DND-41 (cell line): Measurements from ENCODE around the gene POC1B.

ENCODE experiments used
- ATAC-seq: fragments of 200-7000 bp; cut with Tn5 transposase; 3 replicates; pipeline ENCODE4 v1.9.1; 2021; ENCODE audit warnings: low read depth; ENCODE audit not compliant: insufficient read depth
- DNase-seq: peaks from one replicate; pipeline ENCODE4 v3.0.0-alpha.2; 2020
- H2AFZ ChIP-seq: 2 replicates; pipeline ENCODE4 v1.6.0; 2012; ENCODE audit warnings: low read depth, low read length
- H3K27ac ChIP-seq: 2 replicates; pipeline ENCODE4 v1.5.1; 2012; ENCODE audit warnings: low read length, inconsistent platforms
- H3K27me3 ChIP-seq: fragments of 200-600 bp; sonication (generic); 2 replicates; pipeline ENCODE4 v1.6.0; 2012; ENCODE audit warnings: low read length, mild to moderate bottlenecking, inconsistent platforms; ENCODE audit not compliant: insufficient read depth, poor library complexity
- H3K36me3 ChIP-seq: 2 replicates; pipeline ENCODE4 v1.5.1; 2012; ENCODE audit warnings: low read length, inconsistent platforms; ENCODE audit not compliant: insufficient read depth
- H3K4me1 ChIP-seq: 2 replicates; pipeline ENCODE4 v1.5.1; 2012; ENCODE audit warnings: mild to moderate bottlenecking, low read length; ENCODE audit not compliant: insufficient read depth
- H3K4me2 ChIP-seq: 2 replicates; pipeline ENCODE4 v1.6.0; 2012; ENCODE audit warnings: mild to moderate bottlenecking, moderate library complexity, low read length, inconsistent platforms; ENCODE audit not compliant: insufficient read depth
- H3K4me3 ChIP-seq, 2 experiments: fragments of 200-600 bp in 1 of 2; shearing (Covaris generic) in 1 of 2; 2 replicates each; pipeline ENCODE4 v1.5.1; 2012 to 2016; ENCODE audit warnings: inconsistent platforms in 2 of 2, low read length in 2 of 2, mild to moderate bottlenecking in 2 of 2, low read depth in 1 of 2, moderate library complexity in 1 of 2
- H3K79me2 ChIP-seq: 2 replicates; pipeline ENCODE4 v1.6.0; 2012; ENCODE audit warnings: low read length, inconsistent platforms; ENCODE audit not compliant: insufficient read depth
- H3K9ac ChIP-seq: 2 replicates; pipeline ENCODE4 v1.6.0; 2012; ENCODE audit warnings: low read depth, mild to moderate bottlenecking, inconsistent platforms, low read length, moderate library complexity
- H3K9me3 ChIP-seq: 2 replicates; pipeline ENCODE4 v1.5.1; 2012; ENCODE audit warnings: low read length, moderate library complexity, mild to moderate bottlenecking, inconsistent platforms; ENCODE audit not compliant: insufficient read depth, severe bottlenecking
- H4K20me1 ChIP-seq: 2 replicates; pipeline ENCODE4 v1.6.0; 2012; ENCODE audit warnings: low read length; ENCODE audit not compliant: insufficient read depth
- EZH2 ChIP-seq: IDR thresholded peaks from 3 replicates; pipeline ENCODE4 v1.6.1; 2012; ENCODE audit warnings: borderline replicate concordance, low read depth, mild to moderate bottlenecking, moderate library complexity, low read length, inconsistent platforms; ENCODE audit not compliant: severe bottlenecking
- TF ChIP-seq, protein P1 (sequence below): IDR thresholded peaks from 2 replicates; pipeline ENCODE4 v1.5.1; 2012; ENCODE audit warnings: borderline replicate concordance, low read length, moderate library complexity, mild to moderate bottlenecking; ENCODE audit not compliant: poor library complexity, severe bottlenecking; ENCODE audit errors: extremely low read depth

POC1B gene

DNA sequence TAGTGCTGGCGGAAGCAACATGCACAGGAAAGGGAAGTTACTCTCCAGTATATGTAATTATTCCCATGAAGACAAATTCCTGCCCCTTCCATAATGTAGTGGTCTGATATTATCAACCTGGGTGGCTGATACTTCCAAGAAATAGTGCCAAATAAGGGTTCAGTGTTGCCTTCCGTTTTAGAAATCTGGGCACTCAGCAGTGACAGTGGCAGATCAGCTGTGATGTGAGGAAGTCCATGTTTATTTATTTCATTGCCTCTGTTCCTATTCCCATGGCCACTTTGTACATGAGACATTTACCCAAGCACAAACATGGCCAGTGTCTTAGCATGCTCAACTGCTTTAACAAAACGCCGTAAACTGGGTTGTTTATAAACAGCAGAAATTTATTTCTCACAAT lies 20.3 kb upstream of the POC1B start:
- Histone ChIP-seq H3K4me3 (no peak overlapping the region), H3K4me2 (no peak overlapping the region), H3K9me3 (no peaks in the 10 kb centered on the region), H3K27ac (no peak overlapping the region), H3K36me3 (no peaks in the 10 kb centered on the region), H3K9ac (no peak overlapping the region), H3K79me2 (no peaks in the 10 kb centered on the region), H3K27me3 (no peaks in the 10 kb centered on the region), H4K20me1 (no peaks in the 10 kb centered on the region), H2AFZ (no peak overlapping the region), H3K4me1 (no peaks in the 10 kb centered on the region)
- TF ChIP-seq, protein P1, sequence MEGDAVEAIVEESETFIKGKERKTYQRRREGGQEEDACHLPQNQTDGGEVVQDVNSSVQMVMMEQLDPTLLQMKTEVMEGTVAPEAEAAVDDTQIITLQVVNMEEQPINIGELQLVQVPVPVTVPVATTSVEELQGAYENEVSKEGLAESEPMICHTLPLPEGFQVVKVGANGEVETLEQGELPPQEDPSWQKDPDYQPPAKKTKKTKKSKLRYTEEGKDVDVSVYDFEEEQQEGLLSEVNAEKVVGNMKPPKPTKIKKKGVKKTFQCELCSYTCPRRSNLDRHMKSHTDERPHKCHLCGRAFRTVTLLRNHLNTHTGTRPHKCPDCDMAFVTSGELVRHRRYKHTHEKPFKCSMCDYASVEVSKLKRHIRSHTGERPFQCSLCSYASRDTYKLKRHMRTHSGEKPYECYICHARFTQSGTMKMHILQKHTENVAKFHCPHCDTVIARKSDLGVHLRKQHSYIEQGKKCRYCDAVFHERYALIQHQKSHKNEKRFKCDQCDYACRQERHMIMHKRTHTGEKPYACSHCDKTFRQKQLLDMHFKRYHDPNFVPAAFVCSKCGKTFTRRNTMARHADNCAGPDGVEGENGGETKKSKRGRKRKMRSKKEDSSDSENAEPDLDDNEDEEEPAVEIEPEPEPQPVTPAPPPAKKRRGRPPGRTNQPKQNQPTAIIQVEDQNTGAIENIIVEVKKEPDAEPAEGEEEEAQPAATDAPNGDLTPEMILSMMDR: no peak
- TF ChIP-seq EZH2: no peak
- no peak for ATAC-seq
- no peak for DNase-seq

DNA sequence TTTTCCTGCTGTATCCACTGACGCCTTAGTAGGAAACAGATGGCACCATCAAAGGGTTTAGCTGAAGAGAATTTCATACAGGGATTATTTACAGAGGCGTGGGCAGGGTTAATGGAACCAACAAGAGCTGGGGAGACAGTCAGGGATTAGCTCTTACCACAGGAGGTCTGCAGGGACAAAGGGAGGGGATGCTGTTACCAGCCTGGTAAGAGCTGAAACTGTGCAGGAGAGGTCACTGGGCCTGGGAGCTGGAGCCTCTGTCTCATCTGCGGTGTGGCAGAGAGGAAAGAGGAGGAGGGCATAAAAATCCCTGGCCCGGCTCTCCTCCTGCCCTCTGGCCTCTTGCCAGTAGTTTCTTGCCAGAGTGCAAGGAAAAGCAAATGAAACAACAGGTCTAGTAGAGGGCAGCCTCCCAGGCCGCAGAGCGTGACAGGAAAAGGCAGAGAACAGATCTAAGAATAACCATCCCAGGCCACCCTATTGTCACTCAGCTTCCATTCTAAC lies 18.9 kb upstream of the POC1B start:
- no peaks in the 10 kb centered on the region for H3K9me3 ChIP-seq
- H3K9ac ChIP-seq: no peak overlapping the region
- no peak overlapping the region for H3K27ac ChIP-seq
- H3K4me1 ChIP-seq: no peaks in the 10 kb centered on the region
- H3K4me2 ChIP-seq: no peak overlapping the region
- H3K36me3 ChIP-seq: no peaks in the 10 kb centered on the region
- no peaks in the 10 kb centered on the region for H3K27me3 ChIP-seq
- no peak overlapping the region for H3K4me3 ChIP-seq
- TF ChIP-seq, protein P1: no peak
- no peak for TF ChIP-seq EZH2
- no peak overlapping the region for H2AFZ ChIP-seq
- no peaks in the 10 kb centered on the region for H3K79me2 ChIP-seq
- ATAC-seq (no peak), DNase-seq (no peak)
- H4K20me1 ChIP-seq: no peaks in the 10 kb centered on the region

- TF ChIP-seq, protein P1: no peak
- no peak for TF ChIP-seq EZH2
- Histone ChIP-seq H4K20me1 (no peaks in the 10 kb centered on the region), H3K36me3 (no peaks in the 10 kb centered on the region), H3K4me2 (no peak overlapping the region), H3K27me3 (no peaks in the 10 kb centered on the region), H3K4me3 (no peak overlapping the region), H3K9ac (no peak overlapping the region), H3K9me3 (no peaks in the 10 kb centered on the region), H3K4me1 (no peaks in the 10 kb centered on the region), H3K79me2 (no peaks in the 10 kb centered on the region), H3K27ac (no peak overlapping the region), H2AFZ (no peak overlapping the region)
- no peak for ATAC-seq
- no peak for DNase-seq
Observed at GRCh38 chr12:89544022-89544421, 18.2 kb upstream of the POC1B start.
